DMS53 treated with DMSO at 0.1 percent for 48 hours (cell line): ENCODE data around the gene CCDC102A.

ENCODE experiments used
- DNase-seq: peaks from one replicate; lab custom pipeline; 2025; ENCODE audit not compliant: unreplicated experiment; lab: John Stamatoyannopoulos, UW

The CCDC102A gene

GRCh38 chr16:57537581-57538234 lies 1.3 kb upstream of the CCDC102A start:
- no peak for DNase-seq

DNA sequence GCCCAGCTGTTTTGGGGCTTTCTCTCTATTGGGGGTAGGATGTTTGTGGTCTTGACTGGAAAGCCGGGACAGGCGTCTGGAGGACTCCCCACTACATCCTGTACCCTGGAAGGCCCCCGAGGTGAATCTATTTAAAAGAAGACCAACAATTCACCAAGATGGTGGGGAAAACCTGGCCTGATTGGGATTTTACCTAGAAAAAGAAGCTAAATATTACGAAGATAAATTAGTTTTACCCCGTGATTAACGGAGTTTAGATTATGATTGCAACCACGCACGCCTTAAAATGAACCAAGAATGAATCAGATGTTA lies 779 bp upstream of the CCDC102A start:
- DNase-seq = no peak

GRCh38 chr16:57535680-57536305 lies 578 bp downstream of the CCDC102A start:
- peak; percentile 55 for DNase-seq

DNA sequence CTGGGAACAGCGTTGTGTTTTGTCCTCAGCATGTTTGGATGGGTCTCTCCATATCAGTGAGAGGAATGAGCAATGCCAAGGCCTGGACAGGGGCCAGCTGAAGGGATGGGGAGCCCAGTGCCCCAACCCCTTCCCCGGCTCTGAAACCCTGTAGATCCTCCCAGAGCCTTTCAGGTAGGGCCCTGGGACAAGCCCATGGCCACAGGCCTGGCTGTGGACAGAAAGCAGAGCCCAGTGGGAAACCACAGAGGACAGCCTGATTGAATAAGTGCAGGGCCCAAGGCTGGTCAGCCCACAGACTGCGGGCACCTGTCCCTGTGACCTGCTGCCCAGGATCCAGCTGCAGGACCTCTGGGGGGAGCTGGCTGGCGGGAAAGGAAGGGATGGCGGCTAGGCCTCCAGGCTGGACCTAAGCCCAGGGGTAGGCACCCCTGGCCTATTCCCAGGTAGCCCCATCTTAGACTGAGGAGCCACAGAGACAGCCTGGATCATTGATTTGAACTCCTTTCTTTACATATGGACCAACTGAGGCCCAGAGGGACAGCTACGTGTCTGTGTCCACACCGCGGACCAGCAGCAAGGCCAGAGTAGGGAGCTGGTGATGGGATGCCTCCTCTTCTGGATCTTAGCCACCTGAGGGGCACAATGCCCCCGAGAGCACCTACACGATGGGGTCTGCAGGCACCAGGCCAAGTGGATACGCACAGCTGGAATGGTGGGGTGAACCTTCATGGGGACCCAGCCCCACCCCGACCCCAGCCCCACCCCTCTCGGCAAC lies 1.3 kb downstream of the CCDC102A start:
- DNase-seq = no peak

DNA sequence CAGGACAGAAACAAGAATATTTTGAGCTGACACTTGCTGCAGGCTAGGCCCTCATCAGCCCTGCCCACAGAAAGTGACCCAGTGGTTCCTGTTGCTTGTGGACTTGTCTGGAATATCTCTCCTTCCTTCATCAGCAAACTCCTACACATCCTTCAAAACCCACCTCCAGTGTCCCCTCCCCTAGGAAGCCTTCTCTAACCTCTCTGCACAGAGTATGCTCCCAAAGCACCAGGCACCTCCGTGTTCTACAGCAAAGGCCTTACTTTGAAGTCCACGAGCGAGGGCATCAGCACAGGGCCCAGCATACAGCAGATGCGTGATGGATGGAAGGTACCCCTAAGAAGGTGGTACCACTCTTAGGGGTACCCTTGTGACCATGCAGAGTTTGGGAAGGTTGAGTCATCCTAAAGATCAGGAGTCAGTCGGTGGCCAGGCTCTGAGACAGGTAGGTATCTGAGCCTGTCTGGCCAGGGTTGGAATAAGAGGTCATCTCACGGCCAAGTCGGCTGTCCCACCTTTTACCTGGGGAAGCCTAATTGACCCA lies 2.0 kb downstream of the CCDC102A start:
- DNase-seq = no peak

DNA sequence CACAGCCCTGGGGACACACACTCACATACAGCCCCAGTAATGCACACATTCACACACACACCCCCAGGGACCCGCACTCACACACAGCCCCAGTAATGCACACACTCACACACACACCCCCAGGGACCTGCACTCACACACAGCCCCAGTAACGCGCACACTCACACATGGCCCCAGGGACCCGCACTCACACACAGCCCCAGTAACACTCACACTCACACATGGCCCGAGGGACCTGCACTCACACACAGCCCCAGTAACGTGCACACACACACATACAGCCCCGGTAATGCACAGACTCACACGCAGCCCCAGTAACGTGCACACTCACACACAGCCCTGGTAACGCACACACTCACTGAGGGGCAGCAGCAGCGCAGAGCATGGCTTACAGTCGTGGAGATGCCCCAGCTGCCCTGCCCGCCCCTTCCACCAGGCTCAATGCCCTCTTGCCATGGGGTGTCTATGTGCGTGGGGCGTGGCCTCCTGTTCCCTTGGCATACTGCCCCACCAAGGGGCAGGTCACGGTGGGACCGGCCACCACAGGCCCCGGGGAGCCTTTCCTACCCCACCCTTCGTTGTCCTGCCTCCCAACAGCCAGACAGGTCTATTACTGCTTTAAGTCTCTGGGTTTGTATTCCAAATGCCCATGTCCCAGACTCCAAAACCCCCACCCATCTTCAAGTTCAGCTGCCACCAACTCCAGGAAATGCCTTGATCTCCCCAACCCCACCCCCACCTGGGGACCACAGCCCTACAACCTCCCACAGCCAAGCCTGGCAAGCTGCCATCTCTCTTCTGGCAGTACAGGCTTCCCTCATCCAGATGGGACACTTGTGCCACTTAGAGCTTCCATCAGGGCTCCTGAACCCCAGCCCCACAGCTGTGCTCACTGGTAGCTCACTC lies 2.7 kb downstream of the CCDC102A start:
- DNase-seq = no peak

DNA sequence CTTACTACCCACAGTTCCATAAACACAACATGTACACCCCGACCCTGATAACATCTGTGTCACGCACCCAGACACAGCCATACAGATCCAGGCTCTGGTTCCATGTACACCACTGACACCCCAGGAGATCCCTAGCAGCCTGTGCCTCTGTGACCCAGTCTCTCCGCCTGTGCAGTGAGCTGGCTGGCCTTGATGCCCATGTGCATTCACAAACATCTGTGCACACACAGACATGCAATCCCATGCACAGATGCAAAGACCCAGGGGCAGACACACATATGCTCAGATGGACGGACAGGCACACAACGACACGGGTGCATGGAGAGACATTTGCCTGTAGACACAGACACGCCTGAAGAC lies 4.1 kb downstream of the CCDC102A start:
- DNase-seq = no peak

GRCh38 chr16:57531635-57532265 lies 4.6 kb downstream of the CCDC102A start:
- DNase-seq = no peak

- DNase-seq = no peak
Observed at GRCh38 chr16:57531253-57531575, 5.2 kb downstream of the CCDC102A start.

DNA sequence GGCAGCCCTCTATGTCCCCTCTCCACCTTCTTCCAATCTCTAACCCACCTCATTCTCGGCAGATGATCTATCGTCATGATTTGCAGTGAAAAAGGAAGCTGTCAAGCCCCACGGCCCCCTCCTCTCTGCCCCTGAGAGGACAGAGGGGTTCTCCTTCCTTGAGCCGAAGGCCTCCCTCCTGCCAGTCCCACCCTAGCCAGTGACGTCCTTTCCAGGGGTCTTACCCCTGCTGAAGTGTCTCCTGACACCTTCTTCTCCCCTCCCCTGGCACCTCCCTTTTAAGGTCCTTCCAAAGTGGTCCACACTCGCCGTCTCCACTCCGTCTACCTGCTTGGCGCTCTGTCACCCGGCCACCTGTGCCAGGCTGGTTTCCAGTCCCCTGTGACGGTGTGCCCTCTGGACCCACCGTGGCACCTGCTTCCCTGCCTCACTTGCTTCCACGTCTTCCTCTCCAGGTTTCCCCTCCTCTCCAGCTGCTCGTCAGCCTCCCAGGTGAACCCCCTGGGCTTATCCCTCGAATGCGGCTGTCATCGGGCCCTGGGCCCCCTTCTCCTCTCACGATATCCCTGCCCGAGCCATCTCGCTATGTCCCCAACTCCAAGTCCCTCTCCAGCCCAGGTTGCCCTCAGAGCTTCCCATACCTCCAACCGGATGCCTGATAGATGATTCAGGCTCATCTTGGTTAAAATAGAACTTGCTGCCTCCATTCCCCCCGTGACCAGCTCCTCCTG lies 5.7 kb downstream of the CCDC102A start:
- DNase-seq = no peak

DNA sequence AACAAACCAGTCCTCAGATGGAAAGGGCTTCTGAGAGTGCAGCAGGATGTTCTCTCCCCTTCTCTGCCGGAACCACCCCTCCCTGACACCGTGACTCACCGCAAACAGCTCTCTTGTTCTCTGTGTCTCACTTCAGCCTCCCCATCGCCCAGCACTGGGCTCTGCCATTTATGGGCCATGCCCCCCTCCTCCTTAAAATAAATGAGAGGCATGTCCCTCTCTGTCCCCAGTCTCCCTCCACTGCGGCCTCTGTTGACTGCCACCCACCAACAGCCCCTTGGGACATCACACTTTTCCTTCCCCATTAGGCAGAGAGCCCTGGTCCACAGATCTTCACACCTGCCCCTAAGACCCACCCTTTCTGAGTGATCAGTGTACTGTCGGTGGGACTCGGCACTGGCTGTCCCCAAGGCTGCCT lies 6.3 kb downstream of the CCDC102A start:
- DNase-seq = peak; percentile 59

DNA sequence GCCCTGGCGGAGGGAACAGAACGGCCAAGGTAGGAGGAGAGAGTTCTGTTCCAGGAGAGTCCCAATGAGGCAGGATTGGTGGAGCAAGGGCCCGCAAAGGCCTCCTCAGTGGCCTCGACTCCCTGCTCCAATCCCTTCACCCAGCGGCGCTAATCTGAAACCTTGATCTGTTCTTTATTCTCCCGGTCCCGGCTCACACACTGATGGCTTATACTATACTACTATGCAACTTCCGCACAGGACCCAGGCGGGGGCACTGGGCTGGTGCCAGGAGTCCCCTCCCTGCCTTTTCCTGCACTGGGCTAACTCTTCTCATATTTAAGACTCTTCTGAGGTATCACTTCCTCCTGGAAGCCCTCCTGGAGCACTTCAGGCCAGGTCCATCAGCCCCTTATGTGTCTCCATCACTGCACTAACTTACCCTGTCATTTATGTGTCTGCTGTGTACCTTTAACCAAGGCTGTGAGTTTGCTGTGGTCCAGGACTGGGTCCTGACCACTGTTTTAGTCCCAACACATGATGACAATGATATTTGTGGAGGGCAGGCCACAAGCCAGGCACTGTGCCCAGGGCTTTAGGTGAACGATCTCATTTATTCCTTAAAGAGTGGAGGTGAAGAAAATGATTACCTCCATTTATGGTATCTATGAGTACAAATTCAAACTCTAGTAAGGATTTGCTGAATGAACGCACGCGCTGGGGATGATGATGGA lies 6.8 kb downstream of the CCDC102A start:
- no peak for DNase-seq

- no peak for DNase-seq
Observed at GRCh38 chr16:57528499-57529390, 7.6 kb downstream of the CCDC102A start.

DNA sequence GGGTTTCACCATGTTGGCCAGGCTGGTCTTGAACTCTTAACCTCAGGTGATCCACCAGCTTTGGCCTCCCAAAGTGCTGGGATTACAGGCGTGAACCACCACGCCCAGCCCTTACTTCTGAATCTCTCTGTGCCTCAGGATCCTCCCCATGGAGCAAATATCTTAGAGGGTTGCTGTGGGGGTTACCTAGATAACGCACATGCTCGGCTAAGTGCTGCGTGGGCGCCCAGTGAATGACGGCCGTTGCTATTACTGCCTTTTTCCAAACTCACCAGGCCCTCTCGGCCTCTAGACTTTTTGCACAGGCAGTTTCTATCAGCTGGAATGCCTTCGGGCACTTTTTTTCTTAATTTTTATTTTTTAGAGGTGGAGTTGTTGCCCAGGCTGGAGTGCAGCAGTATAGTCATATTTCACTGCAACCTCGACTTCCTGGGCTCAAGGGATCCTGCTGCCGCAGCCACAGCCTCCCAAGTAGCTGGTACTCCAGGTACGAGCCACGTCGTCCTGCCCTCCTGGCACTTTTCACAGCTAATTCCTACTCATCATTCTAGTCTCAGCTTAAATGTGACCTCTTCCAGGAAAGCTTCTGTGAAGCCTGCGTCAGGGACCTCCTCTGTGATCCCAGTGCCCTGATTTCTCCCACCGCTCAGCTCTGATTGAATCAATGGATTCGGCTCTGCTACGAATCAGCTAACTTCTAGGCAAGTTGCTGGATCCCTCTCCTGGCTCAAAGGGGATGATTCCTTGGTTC lies 8.6 kb downstream of the CCDC102A start:
- DNase-seq = no peak

GRCh38 chr16:57527027-57527426 lies 9.3 kb downstream of the CCDC102A start:
- no peak for DNase-seq

- DNase-seq = no peak
Observed at GRCh38 chr16:57526498-57526897, 9.9 kb downstream of the CCDC102A start.

- no peak for DNase-seq
Observed at GRCh38 chr16:57525761-57526160, 10.6 kb downstream of the CCDC102A start.

GRCh38 chr16:57522960-57523359 lies 13.4 kb downstream of the CCDC102A start:
- no peak for DNase-seq
